Osteocyte (in vitro differentiated cells): ENCODE data around the gene YEATS2. TPM values are rescaled to one million over a fixed set of nuclear protein-coding genes. Genes with fewer than 3 reads are reported as not detected.
A peak's percentile ranks its signal among the peaks of the same experiment; 100 is the strongest.

Source experiments
- DNase-seq: peaks from one replicate; pipeline ENCODE4 v3.0.0; 2021; ENCODE audit warnings: mixed read lengths; ENCODE audit not compliant: unreplicated experiment; ENCODE audit errors: extremely low spot score
- H3K27ac Mint-ChIP-seq: one replicate; pipeline ENCODE4 v1.8.0; 2021; ENCODE audit warnings: mild to moderate bottlenecking, mixed read lengths; ENCODE audit not compliant: unreplicated experiment
- H3K27me3 Mint-ChIP-seq: one replicate; pipeline ENCODE4 v1.8.0; 2021; ENCODE audit warnings: mixed read lengths; ENCODE audit not compliant: unreplicated experiment
- H3K36me3 Mint-ChIP-seq: one replicate; pipeline ENCODE4 v1.8.0; 2021; ENCODE audit warnings: mixed read lengths; ENCODE audit not compliant: unreplicated experiment
- H3K4me1 Mint-ChIP-seq: one replicate; pipeline ENCODE4 v1.8.0; 2021; ENCODE audit warnings: mixed read lengths; ENCODE audit not compliant: unreplicated experiment
- H3K4me3 Mint-ChIP-seq: one replicate; pipeline ENCODE4 v1.8.0; 2021; ENCODE audit warnings: mild to moderate bottlenecking, moderate library complexity, mixed read lengths; ENCODE audit not compliant: unreplicated experiment
- H3K9me3 Mint-ChIP-seq: one replicate; pipeline ENCODE4 v1.8.0; 2021; ENCODE audit warnings: mixed read lengths; ENCODE audit not compliant: unreplicated experiment
- total RNA-seq: library from RNA; stranded (reverse); gene quantifications from 2 replicates; pipeline ENCODE4 v1.2.1, GENCODE V29; 2021
- TF ChIP-seq, protein P1 (sequence below): fragments of 200-600 bp; sonication (generic); IDR thresholded peaks from 2 replicates; pipeline ENCODE4 v1.5.0; 2021; ENCODE audit warnings: antibody characterized with exemption, mild to moderate bottlenecking, moderate library complexity

The YEATS2 gene
- total RNA-seq, 1 donor from 2014 or later, result 41.4 TPM

DNA sequence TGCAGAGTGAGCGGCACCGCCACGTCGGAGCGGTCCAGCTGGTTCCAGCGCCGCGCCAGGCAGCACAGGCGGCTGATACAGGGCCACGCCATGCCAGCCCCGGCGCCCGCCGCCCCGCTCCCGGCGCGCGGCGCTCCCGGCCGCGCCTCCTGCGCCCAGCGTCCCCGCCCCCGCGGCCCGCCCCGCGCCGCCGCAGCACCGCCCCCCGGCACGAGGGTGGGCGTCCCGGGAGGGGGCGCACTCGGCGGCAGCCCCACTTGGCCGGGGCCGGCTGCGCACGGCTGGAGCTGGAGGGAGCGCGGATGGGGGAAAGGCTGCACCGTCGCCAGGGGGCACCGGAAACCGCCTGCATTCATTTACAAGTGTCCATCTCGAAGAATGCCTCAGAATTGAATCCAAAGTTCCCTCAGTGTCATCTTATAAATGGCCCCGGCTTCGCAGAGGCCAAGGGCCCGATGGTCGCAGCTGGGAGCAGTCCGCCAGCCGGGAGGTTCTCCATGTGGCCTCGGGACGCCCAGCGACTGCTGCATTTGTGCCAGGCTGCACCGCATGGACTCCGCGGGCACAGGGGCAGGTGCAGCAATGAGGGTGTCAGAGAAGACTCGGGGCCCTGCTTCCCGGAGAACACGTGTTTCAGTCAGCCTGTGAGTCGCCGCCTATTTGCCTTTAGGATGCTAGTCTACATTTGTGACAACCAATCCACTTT, 128.0 kb downstream of the YEATS2 start, which contains the start of gene MAP6D1:
TSS of gene MAP6D1 (minus strand) at position 122 of the 706 bp plus-strand sequence. CDS start at position 92, 30 bp downstream.
- peak within 1 kb of the TSS; percentile 76 for H3K4me3 Mint-ChIP-seq
- TF ChIP-seq, protein P1, sequence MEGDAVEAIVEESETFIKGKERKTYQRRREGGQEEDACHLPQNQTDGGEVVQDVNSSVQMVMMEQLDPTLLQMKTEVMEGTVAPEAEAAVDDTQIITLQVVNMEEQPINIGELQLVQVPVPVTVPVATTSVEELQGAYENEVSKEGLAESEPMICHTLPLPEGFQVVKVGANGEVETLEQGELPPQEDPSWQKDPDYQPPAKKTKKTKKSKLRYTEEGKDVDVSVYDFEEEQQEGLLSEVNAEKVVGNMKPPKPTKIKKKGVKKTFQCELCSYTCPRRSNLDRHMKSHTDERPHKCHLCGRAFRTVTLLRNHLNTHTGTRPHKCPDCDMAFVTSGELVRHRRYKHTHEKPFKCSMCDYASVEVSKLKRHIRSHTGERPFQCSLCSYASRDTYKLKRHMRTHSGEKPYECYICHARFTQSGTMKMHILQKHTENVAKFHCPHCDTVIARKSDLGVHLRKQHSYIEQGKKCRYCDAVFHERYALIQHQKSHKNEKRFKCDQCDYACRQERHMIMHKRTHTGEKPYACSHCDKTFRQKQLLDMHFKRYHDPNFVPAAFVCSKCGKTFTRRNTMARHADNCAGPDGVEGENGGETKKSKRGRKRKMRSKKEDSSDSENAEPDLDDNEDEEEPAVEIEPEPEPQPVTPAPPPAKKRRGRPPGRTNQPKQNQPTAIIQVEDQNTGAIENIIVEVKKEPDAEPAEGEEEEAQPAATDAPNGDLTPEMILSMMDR, result peak; percentile 58

DNA sequence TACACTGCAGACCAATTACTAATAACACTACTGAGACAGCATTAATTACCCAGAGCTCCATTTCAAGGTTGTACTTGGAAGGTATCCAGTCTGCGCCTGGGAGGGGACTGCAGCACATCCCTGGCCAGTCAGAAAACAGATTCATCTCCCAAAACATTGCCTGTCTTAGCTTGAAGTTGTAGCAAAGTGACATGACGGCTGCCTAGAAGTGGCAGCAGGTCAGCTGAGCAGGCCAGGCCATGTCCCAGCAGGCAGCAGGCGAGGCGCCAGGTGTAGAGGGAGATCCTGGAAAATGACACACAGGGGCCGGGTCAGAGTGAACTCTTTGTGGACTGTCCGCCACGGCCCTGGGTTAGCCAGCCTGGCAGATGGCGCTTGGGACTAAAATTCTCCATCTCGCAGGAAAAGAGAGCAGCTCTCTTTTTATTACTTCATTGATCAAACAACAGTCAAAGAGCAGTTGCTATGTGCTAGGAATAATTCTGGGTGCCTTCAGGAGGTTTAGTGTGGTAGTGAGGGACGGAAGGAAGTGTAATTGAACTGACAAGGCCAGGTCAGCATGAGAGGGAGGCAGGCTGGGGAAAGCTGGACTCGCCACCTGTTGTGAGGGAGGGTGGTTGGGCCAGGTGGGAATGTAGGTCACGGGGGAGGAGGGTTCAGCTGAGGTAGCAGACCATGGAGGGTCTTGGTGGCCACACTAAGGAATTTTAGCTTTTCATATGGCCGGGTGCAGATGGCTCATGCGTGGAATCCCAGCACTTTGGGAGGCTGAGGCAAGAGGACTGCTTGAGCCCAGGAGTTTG, 129.1 kb downstream of the YEATS2 start:
- Mint-ChIP-seq H3K4me3 (peak overlapping the region; percentile 68), H3K4me1 (peaks cover 20% of the 10 kb centered on the region), H3K9me3 (no peaks in the 10 kb centered on the region), H3K36me3 (peaks cover 11% of the 10 kb centered on the region), H3K27ac (peak overlapping the region; percentile 52), H3K27me3 (no peaks in the 10 kb centered on the region)
- peak; percentile 75 for DNase-seq
- TF ChIP-seq, protein P1, result no peak

More for the DNA sequence above, 128.0 kb downstream of the YEATS2 start, which contains the start of gene MAP6D1:
- H3K27ac Mint-ChIP-seq, result peak within 1 kb of the TSS; percentile 52
- peak; percentile 90 for DNase-seq
- no peaks in the 10 kb centered on the region for H3K27me3 Mint-ChIP-seq
- peaks cover 10% of the 10 kb centered on the region for H3K36me3 Mint-ChIP-seq
- peaks cover 20% of the 10 kb centered on the region for H3K4me1 Mint-ChIP-seq
- H3K9me3 Mint-ChIP-seq, result no peaks in the 10 kb centered on the region

DNA sequence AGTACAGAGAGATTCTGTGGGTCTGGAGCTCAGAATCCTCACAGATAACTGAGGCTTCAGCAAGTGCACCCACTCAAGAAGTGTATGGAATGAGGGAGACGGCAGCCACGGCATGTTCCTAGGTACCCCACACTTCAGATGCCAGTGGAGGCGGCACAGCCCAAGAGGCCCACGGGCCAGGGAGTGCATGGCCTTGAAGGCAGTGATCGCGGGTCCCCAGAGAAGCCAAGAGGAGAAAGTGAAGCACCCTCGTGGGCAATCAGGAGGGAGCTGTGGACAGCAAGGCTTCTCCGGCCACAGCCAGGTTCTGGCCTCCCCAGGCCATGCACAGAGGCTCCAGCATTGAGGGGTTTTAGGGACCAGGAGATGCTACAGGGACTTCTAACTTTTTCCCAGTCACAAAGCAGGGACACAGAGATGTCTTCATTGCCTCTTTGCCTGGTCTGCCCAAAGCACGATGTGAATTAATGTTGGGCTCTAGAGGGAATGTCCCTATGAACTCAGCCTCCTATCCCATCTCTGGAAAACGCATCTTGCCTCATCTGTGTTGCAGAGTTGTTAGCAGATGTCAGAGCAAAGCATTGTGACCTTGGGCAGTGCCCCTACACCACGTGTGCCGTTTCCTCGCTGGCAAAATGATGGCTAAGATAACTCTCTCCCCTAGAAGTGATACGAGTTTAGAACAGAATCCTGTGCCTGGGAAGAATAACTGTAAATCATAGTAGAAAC, 130.4 kb downstream of the YEATS2 start:
- peak; percentile 75 for DNase-seq
- Mint-ChIP-seq H3K36me3 (peaks cover 18% of the 10 kb centered on the region), H3K4me3 (no peak overlapping the region), H3K27me3 (no peaks in the 10 kb centered on the region), H3K27ac (no peak overlapping the region), H3K4me1 (peaks cover 17% of the 10 kb centered on the region), H3K9me3 (no peaks in the 10 kb centered on the region)
- TF ChIP-seq, protein P1, result no peak

DNA sequence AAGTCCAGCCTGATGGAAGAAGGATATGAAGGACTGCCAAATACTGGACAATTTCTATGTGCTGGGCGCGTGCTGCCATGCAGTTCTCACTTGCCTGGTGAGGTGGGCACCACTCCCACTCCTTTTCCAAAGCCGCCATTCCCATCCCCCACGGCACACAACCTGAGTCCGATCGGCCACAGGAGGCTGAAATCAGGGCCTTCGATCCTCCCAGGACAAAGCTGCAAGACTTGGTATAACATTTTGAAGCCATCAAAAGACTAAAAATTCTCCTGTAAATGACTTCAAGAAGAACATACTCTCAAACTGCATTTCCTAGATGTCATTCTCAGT, 130.9 kb downstream of the YEATS2 start:
- Mint-ChIP-seq H3K4me3 (no peak overlapping the region), H3K36me3 (peaks cover 21% of the 10 kb centered on the region)

More for the DNA sequence above, 130.9 kb downstream of the YEATS2 start:
- H3K9me3 Mint-ChIP-seq, result no peaks in the 10 kb centered on the region
- H3K27me3 Mint-ChIP-seq, result no peaks in the 10 kb centered on the region
- TF ChIP-seq, protein P1, result no peak
- peaks cover 17% of the 10 kb centered on the region for H3K4me1 Mint-ChIP-seq
- no peak overlapping the region for H3K27ac Mint-ChIP-seq
- DNase-seq, result peak; percentile 69
